ENCODE measurements around the gene FAM204A.

DNA sequence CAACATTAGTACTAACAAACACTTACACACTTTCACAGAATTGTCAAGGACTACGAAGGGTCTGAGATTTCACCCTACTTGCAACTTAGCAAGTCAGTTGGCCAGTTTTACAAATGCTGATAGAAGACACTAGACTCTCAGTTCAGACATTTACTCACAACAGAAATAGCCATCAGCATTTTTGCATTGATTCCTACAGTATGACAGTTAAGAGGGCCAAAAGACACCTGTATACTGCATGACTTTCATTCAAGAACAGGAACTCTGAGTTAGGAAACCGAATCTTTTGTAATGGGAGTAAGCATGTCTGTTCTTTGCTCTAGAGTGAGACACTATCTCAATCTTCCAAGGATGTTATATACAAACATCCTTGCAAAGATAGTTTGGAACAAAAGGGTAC, 40.9 kb downstream of the FAM204A start:
- TF ChIP-seq POLR2A (IDR thresholded peaks at IDR 0.05; ENCODE audit: low read length) (no peak), GATA1 (IDR thresholded peaks at IDR 0.05; ENCODE audit: low read depth, low read length) (no peak)
